IMR-90 (cell line): ENCODE results near the gene PCDHGB6. TPM values are rescaled to one million over a fixed set of nuclear protein-coding genes. Genes with fewer than 3 reads are reported as not detected.

Experiments
- ATAC-seq: fragments of 200-7000 bp; cut with Tn5 transposase; 2 replicates; pipeline ENCODE4 v1.9.1; 2020; ENCODE audit warnings: low read depth, mild to moderate bottlenecking, moderate library complexity
- BruUV-seq: library from RNA; stranded (reverse); fragments of 400-500 nt; replicated peaks from 2 replicates; lab custom pipeline; 2021; lab: Mats Ljungman, UMichigan
- CTCF ChIA-PET: fragments of 300-600 bp; formaldehyde crosslinking; extraction: SDS; loops from one replicate; lab custom pipeline; 2021; ENCODE audit warnings: antibody characterized with exemption; lab: Yijun Ruan, JAX
- POLR2A ChIA-PET: fragments of 300-600 bp; sonication (Branson Sonifier 250); formaldehyde crosslinking; loops from one replicate; lab custom pipeline; 2022; ENCODE audit warnings: antibody characterized with exemption; ENCODE audit not compliant: unreplicated experiment; lab: Charles Lee
- DNase-seq: peaks from one replicate; pipeline ENCODE4 v3.0.0; 2013
- H2AFZ ChIP-seq: replicated peaks from 2 replicates; pipeline ENCODE3; 2013; ENCODE audit warnings: low read length, mild to moderate bottlenecking; ENCODE audit not compliant: poor library complexity
- H2AK5ac ChIP-seq: 2 replicates; pipeline ENCODE4 v1.6.1; 2013; ENCODE audit warnings: low read depth, low read length, inconsistent platforms
- H2AK9ac ChIP-seq: replicated peaks from 2 replicates; pipeline ENCODE3; 2013; ENCODE audit warnings: mild to moderate bottlenecking, low read depth, low read length, moderate library complexity; ENCODE audit not compliant: poor library complexity
- H2BK120ac ChIP-seq: 2 replicates; pipeline ENCODE4 v1.6.1; 2013; ENCODE audit warnings: low read depth, low read length, inconsistent platforms
- H2BK15ac ChIP-seq: 3 replicates; pipeline ENCODE4 v1.6.1; 2013; ENCODE audit warnings: low read depth, low read length, inconsistent platforms
- H2BK20ac ChIP-seq: 2 replicates; pipeline ENCODE4 v1.6.1; 2013; ENCODE audit warnings: low read depth, mild to moderate bottlenecking, inconsistent platforms, low read length, moderate library complexity
- H2BK5ac ChIP-seq: 2 replicates; pipeline ENCODE4 v1.6.1; 2013; ENCODE audit warnings: mild to moderate bottlenecking, low read depth, low read length, inconsistent platforms; ENCODE audit not compliant: poor library complexity, severe bottlenecking
- H3K14ac ChIP-seq: replicated peaks from 2 replicates; pipeline ENCODE4 v1.6.1; 2013; ENCODE audit warnings: low read depth, low read length, inconsistent platforms
- H3K18ac ChIP-seq: 2 replicates; pipeline ENCODE4 v1.6.1; 2013; ENCODE audit warnings: low read depth, low read length, control low read depth
- H3K23ac ChIP-seq: 2 replicates; pipeline ENCODE4 v1.6.1; 2013; ENCODE audit warnings: low read depth, low read length, inconsistent platforms
- H3K27ac ChIP-seq: 2 replicates; pipeline ENCODE4 v1.5.1; 2013; ENCODE audit warnings: mild to moderate bottlenecking, control low read depth, low read length; ENCODE audit not compliant: insufficient read depth
- H3K27me3 ChIP-seq: 2 replicates; pipeline ENCODE4 v1.6.1; 2013; ENCODE audit warnings: low read length; ENCODE audit not compliant: control insufficient read depth, insufficient read depth
- H3K36me3 ChIP-seq: 2 replicates; pipeline ENCODE4 v1.6.1; 2013; ENCODE audit warnings: low read length, mixed read lengths; ENCODE audit not compliant: control insufficient read depth, insufficient read depth
- H3K4ac ChIP-seq: 2 replicates; pipeline ENCODE4 v1.6.1; 2013; ENCODE audit warnings: low read depth, low read length, inconsistent platforms
- H3K4me1 ChIP-seq: 2 replicates; pipeline ENCODE4 v1.6.1; 2013; ENCODE audit warnings: low read length, mixed read lengths; ENCODE audit not compliant: control insufficient read depth, insufficient read depth
- H3K4me2 ChIP-seq: 2 replicates; pipeline ENCODE4 v1.6.1; 2013; ENCODE audit warnings: low read depth, mild to moderate bottlenecking, control low read depth, low read length, moderate library complexity
- H3K4me3 ChIP-seq: 2 replicates; pipeline ENCODE4 v1.5.1; 2013; ENCODE audit warnings: low read depth, mild to moderate bottlenecking, control low read depth, low read length, moderate library complexity; ENCODE audit not compliant: insufficient read depth
- H3K56ac ChIP-seq: 2 replicates; pipeline ENCODE4 v1.6.1; 2013; ENCODE audit warnings: low read length, inconsistent platforms; ENCODE audit not compliant: insufficient read depth; ENCODE audit errors: extremely low read depth
- H3K79me1 ChIP-seq, 2 experiments: 2 replicates each; pipeline ENCODE4 v1.6.1; 2013; ENCODE audit warnings: low read length in 2 of 2, inconsistent platforms in 1 of 2, low read depth in 1 of 2
- H3K9ac ChIP-seq: 2 replicates; pipeline ENCODE4 v1.6.1; 2013; ENCODE audit warnings: low read depth, low read length, control low read depth
- H3K9me1 ChIP-seq: 2 replicates; pipeline ENCODE4 v1.6.1; 2013; ENCODE audit warnings: low read length, inconsistent platforms; ENCODE audit not compliant: insufficient read depth
- H3K9me3 ChIP-seq: 2 replicates; pipeline ENCODE4 v1.6.1; 2013; ENCODE audit warnings: low read length; ENCODE audit not compliant: control insufficient read depth, insufficient read depth
- H4K20me1 ChIP-seq: 2 replicates; pipeline ENCODE4 v1.6.1; 2013; ENCODE audit warnings: low read length, inconsistent platforms; ENCODE audit not compliant: insufficient read depth
- H4K5ac ChIP-seq: 2 replicates; pipeline ENCODE4 v1.6.1; 2013; ENCODE audit warnings: mild to moderate bottlenecking, low read depth, low read length, control low read depth
- H4K8ac ChIP-seq, 2 experiments: 2 replicates each; pipeline ENCODE4 v1.6.1; 2013; ENCODE audit warnings: low read depth in 2 of 2, low read length in 2 of 2, control low read depth in 1 of 2, inconsistent platforms in 1 of 2
- H4K91ac ChIP-seq: 2 replicates; pipeline ENCODE4 v1.6.1; 2013; ENCODE audit warnings: low read depth, low read length, inconsistent platforms; ENCODE audit not compliant: insufficient read depth
- BHLHE40 ChIP-seq: fragments of 150-350 bp; IDR thresholded peaks from 2 replicates; pipeline ENCODE4 v1.6.1; 2016; ENCODE audit warnings: mild to moderate bottlenecking, low read depth, low read length
- CEBPB ChIP-seq: IDR thresholded peaks from 2 replicates; pipeline ENCODE4 v1.6.1; 2012; ENCODE audit warnings: low read depth, low read length, improper control_type of control experiment
- CHD1 ChIP-seq: IDR thresholded peaks from 2 replicates; pipeline ENCODE4 v1.6.1; 2012; ENCODE audit warnings: low read depth, low read length, improper control_type of control experiment
- CTCF ChIP-seq: conservative IDR thresholded peaks from 2 replicates; pipeline ENCODE4 v1.5.1; 2012; ENCODE audit warnings: mild to moderate bottlenecking, low read depth, low read length, improper control_type of control experiment
- ELK1 ChIP-seq: fragments of 150-350 bp; IDR thresholded peaks from 2 replicates; pipeline ENCODE4 v1.6.1; 2016; ENCODE audit warnings: low read depth, mild to moderate bottlenecking, low read length, moderate library complexity, borderline replicate concordance
- FOS ChIP-seq: fragments of 150-350 bp; IDR thresholded peaks from 2 replicates; pipeline ENCODE4 v1.6.1; 2016; ENCODE audit warnings: low read depth, low read length
- MAFK ChIP-seq: IDR thresholded peaks from 2 replicates; pipeline ENCODE4 v1.6.1; 2012; ENCODE audit warnings: low read depth, low read length, improper control_type of control experiment
- MXI1 ChIP-seq: IDR thresholded peaks from 2 replicates; pipeline ENCODE4 v1.6.1; 2012; ENCODE audit warnings: low read depth, mild to moderate bottlenecking, low read length, moderate library complexity, borderline replicate concordance
- NFE2L2 ChIP-seq: fragments of 150-350 bp; IDR thresholded peaks from 2 replicates; pipeline ENCODE4 v1.6.1; 2016; ENCODE audit warnings: low read depth, mild to moderate bottlenecking, low read length
- POLR2A ChIP-seq: IDR thresholded peaks from 2 replicates; pipeline ENCODE4 v1.6.1; 2012; ENCODE audit warnings: mild to moderate bottlenecking, low read depth, low read length
- RAD21 ChIP-seq: IDR thresholded peaks from 2 replicates; pipeline ENCODE4 v1.6.1; 2012; ENCODE audit warnings: low read length, improper control_type of control experiment
- RCOR1 ChIP-seq: IDR thresholded peaks from 2 replicates; pipeline ENCODE4 v1.6.1; 2012; ENCODE audit warnings: mild to moderate bottlenecking, low read length, improper control_type of control experiment; ENCODE audit not compliant: insufficient replicate concordance
- RFX5 ChIP-seq: IDR thresholded peaks from 2 replicates; pipeline ENCODE4 v1.8.0; 2012; ENCODE audit warnings: low read depth, mild to moderate bottlenecking, low read length, moderate library complexity
- SMC3 ChIP-seq: fragments of 150-350 bp; IDR thresholded peaks from 2 replicates; pipeline ENCODE4 v1.6.1; 2016; ENCODE audit warnings: low read depth, mild to moderate bottlenecking, antibody characterized with exemption, low read length, moderate library complexity
- USF2 ChIP-seq: fragments of 150-350 bp; IDR thresholded peaks from 2 replicates; pipeline ENCODE4 v1.6.1; 2017; ENCODE audit warnings: mild to moderate bottlenecking, antibody characterized with exemption, low read length, low read depth
- WGBS, 2 experiments: methylation state at CpG; one replicate each; pipeline versions ENCODE4 v1.1.5 to v1.1.7; 2013; ENCODE audit warnings: missing lambda C conversion rate in 2 of 2; ENCODE audit not compliant: insufficient read length in 1 of 2; ENCODE audit errors: extremely low coverage in 2 of 2; 5-methylcytosine and 5-hydroxymethylcytosine counted together
- dilution Hi-C: fragments of 300-500 bp; cut with HindIII; formaldehyde crosslinking; loops from one replicate; pipeline ENCODE4 v1.14.3; 2018; ENCODE audit warnings: low sequenced_read_pairs; ENCODE audit not compliant: unreplicated experiment
- in situ Hi-C: fragments of 300-500 bp; cut with MboI; formaldehyde crosslinking; loops from 3 replicates; pipeline ENCODE4 v1.14.3; 2019; ENCODE audit warnings: low sequenced_read_pairs, inconsistent platforms, mixed read lengths
- intact Hi-C: fragments of 100-400 bp; cut with micrococcal nuclease; formaldehyde crosslinking; loops from 2 replicates; pipeline ENCODE4 v1.10.0; 2022
- polyA plus RNA-seq, 3 experiments: library from polyadenylated mRNA; depleted of rRNA; stranded (reverse); fragments of >200 nt; gene quantifications; 2 replicates each; pipeline ENCODE4 v1.2.3, GENCODE V29; 2012; ENCODE audit warnings: low replicate concordance in 1 of 3
- total RNA-seq: library from RNA; depleted of rRNA; stranded (reverse); fragments of >200 nt; gene quantifications from 2 replicates; pipeline ENCODE4 v1.2.3, GENCODE V29; 2012

Gene PCDHGB6
- total and polyA plus RNA-seq, 2 of the 4 experiments (the other 2 are of a cell fraction) = 1.4 to 2.2 TPM

- Histone ChIP-seq H2AK5ac (no peak overlapping the region), H3K18ac (no peak overlapping the region), H3K4ac (no peak overlapping the region), H3K27me3 (no peaks in the 10 kb centered on the region), H3K4me2 (no peak overlapping the region), H4K5ac (no peak overlapping the region), H3K56ac (no peak overlapping the region), H2BK20ac (no peak overlapping the region), H3K79me1 (peaks cover 24 to 30% of the 10 kb centered on the region in 2 experiments), H3K9me3 (peaks cover 10% of the 10 kb centered on the region; the same call in 1 of the 2 replicates), H3K4me1 (peaks cover 2% of the 10 kb centered on the region; the same call in 1 of the 2 replicates), H3K14ac (no peak overlapping the region), H3K4me3 (no peak overlapping the region), H3K27ac (no peak overlapping the region), H2BK5ac (no peak overlapping the region), H4K8ac (no peak overlapping the region), H2BK120ac (no peak overlapping the region), H2BK15ac (no peak overlapping the region), H2AFZ (no peak overlapping the region), H3K9me1 (no peaks in the 10 kb centered on the region), H4K20me1 (no peaks in the 10 kb centered on the region), H4K91ac (no peak overlapping the region), H2AK9ac (no peak overlapping the region), H3K23ac (no peak overlapping the region), H3K36me3 (peaks cover 11% of the 10 kb centered on the region), H3K9ac (no peak overlapping the region)
- intact Hi-C loops (no loop called here), in situ Hi-C loops (no loop called here), dilution Hi-C loops (no loop called here)
- no peak for ATAC-seq
- WGBS, 2 experiments = 76% methylated on average over 3 of the region's 10 CpGs; no CpG with 5 or more reads in 1 of the 2 experiments
- POLR2A ChIA-PET = no interaction called here
- CTCF ChIA-PET = interaction anchor here (0.6 kb wide), 2 partner anchors 72 to 118 kb away, joined by 3 to 5 read pairs; no protein-coding TSS in a partner anchor
- no peak for DNase-seq
- no TSS peak for BruUV-seq
- no peak for TF ChIP-seq MAFK
- no peak for TF ChIP-seq ELK1
- TF ChIP-seq BHLHE40 = no peak
- no peak for TF ChIP-seq MXI1
- no peak for TF ChIP-seq CTCF
- TF ChIP-seq USF2 = no peak
- no peak for TF ChIP-seq RAD21
- TF ChIP-seq POLR2A = no peak
- no peak for TF ChIP-seq SMC3
- no peak for TF ChIP-seq NFE2L2
- no peak for TF ChIP-seq CHD1
- no peak for TF ChIP-seq FOS
- no peak for TF ChIP-seq RFX5
- TF ChIP-seq CEBPB = no peak
- TF ChIP-seq RCOR1 = no peak
Observed at GRCh38 chr5:141439411-141440141, 31.8 kb downstream of the PCDHGB6 start.
